DOHH2 (cell line): ENCODE measurements around the gene EIF3F.

ENCODE experiments used
- H3F3A ChIP-seq: fragments of 200-600 bp; sonication (generic), shearing (Covaris generic); 2 replicates; pipeline ENCODE4 v1.6.0; 2016; ENCODE audit warnings: antibody characterized with exemption, mild to moderate bottlenecking; ENCODE audit not compliant: control insufficient read depth, insufficient read depth
- H3K27ac ChIP-seq: fragments of 200-600 bp; sonication (generic); 2 replicates; pipeline ENCODE4 v1.5.1; 2014; ENCODE audit warnings: low read depth, mild to moderate bottlenecking, low read length, moderate library complexity
- H3K27me3 ChIP-seq: fragments of 200-600 bp; sonication (generic); 2 replicates; pipeline ENCODE4 v1.6.1; 2014; ENCODE audit warnings: mild to moderate bottlenecking, low read length, mixed read lengths; ENCODE audit not compliant: control insufficient read depth
- H3K36me3 ChIP-seq: fragments of 200-600 bp; sonication (generic); 2 replicates; pipeline ENCODE4 v1.6.1; 2014; ENCODE audit warnings: mild to moderate bottlenecking, low read length, moderate library complexity, mixed read lengths; ENCODE audit not compliant: control insufficient read depth
- H3K4me1 ChIP-seq: fragments of 200-600 bp; sonication (generic); 2 replicates; pipeline ENCODE4 v1.6.1; 2014; ENCODE audit warnings: mild to moderate bottlenecking, low read length, mixed read lengths; ENCODE audit not compliant: control insufficient read depth
- H3K4me2 ChIP-seq: fragments of 200-600 bp; sonication (generic); 2 replicates; pipeline ENCODE4 v1.6.0; 2014; ENCODE audit warnings: mild to moderate bottlenecking, low read length, moderate library complexity
- H3K4me3 ChIP-seq: fragments of 200-600 bp; sonication (generic); 2 replicates; pipeline ENCODE4 v1.5.1; 2014; ENCODE audit warnings: mild to moderate bottlenecking, low read length, mixed read lengths
- H3K79me2 ChIP-seq: fragments of 200-600 bp; sonication (generic); 2 replicates; pipeline ENCODE4 v1.6.1; 2014; ENCODE audit warnings: mild to moderate bottlenecking, low read length, mixed read lengths; ENCODE audit not compliant: control insufficient read depth
- H3K9me2 ChIP-seq: fragments of 200-600 bp; sonication (generic); replicated peaks from 2 replicates; pipeline ENCODE4 v1.6.1; 2014; ENCODE audit warnings: mild to moderate bottlenecking, low read length, mixed read lengths; ENCODE audit not compliant: control insufficient read depth
- H3K9me3 ChIP-seq: fragments of 200-600 bp; sonication (generic); 2 replicates; pipeline ENCODE4 v1.6.1; 2014; ENCODE audit warnings: antibody characterized with exemption, low read length, mixed read lengths; ENCODE audit not compliant: control insufficient read depth, insufficient read depth
- H4K20me1 ChIP-seq: fragments of 200-600 bp; sonication (generic); 2 replicates; pipeline ENCODE4 v1.6.0; 2014; ENCODE audit warnings: low read depth, mild to moderate bottlenecking, antibody characterized with exemption, low read length, moderate library complexity; ENCODE audit not compliant: control insufficient read depth, insufficient read depth
- CTCF ChIP-seq: fragments of 200-600 bp; sonication (generic); IDR thresholded peaks from one replicate; pipeline ENCODE4 v1.5.1; 2014; ENCODE audit warnings: antibody characterized with exemption, mild to moderate bottlenecking, low read depth, low read length; ENCODE audit not compliant: poor library complexity, severe bottlenecking
- EZH2phosphoT487 ChIP-seq: fragments of 200-600 bp; sonication (generic); IDR thresholded peaks from 2 replicates; pipeline ENCODE4 v1.6.1; 2017; ENCODE audit warnings: borderline replicate concordance, mild to moderate bottlenecking, antibody characterized with exemption, low read length, moderate library complexity, mixed read lengths

EIF3F gene

GRCh38 chr11:8020244-8020597, 33.1 kb downstream of the EIF3F start:
- Histone ChIP-seq H3K4me3 (no peak overlapping the region), H3K9me3 (no peaks in the 10 kb centered on the region)

DNA sequence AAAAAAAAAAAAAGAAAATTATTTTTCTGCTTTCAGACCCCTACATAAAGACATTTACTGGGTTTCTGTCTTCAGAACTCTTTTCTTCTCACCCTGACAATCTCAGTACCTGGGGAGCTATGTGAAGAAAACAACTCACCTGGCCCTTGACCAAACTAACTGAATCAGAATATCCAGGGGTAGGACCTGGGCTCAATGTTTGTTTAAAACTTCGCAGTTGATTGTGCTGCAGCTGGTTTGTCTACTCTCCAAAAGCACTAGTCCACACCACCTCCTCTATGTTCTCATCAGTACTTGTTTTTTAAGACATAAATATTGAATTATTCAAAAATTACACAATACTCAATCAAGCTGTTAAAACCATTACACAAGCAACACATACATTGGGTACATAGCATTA, 34.8 kb downstream of the EIF3F start:
- H4K20me1 ChIP-seq = no peaks in the 10 kb centered on the region
- no peaks in the 10 kb centered on the region for H3K79me2 ChIP-seq
- no peak overlapping the region for H3K4me3 ChIP-seq
- no peak overlapping the region for H3K27ac ChIP-seq
- no peaks in the 10 kb centered on the region for H3K4me1 ChIP-seq
- H3K9me3 ChIP-seq = no peaks in the 10 kb centered on the region
- no peaks in the 10 kb centered on the region for H3K9me2 ChIP-seq
- no peaks in the 10 kb centered on the region for H3K36me3 ChIP-seq
- no peak overlapping the region for H3K4me2 ChIP-seq
- TF ChIP-seq EZH2phosphoT487 = no peak
- TF ChIP-seq CTCF = no peak
- H3K27me3 ChIP-seq = peaks cover 48% of the 10 kb centered on the region
- H3F3A ChIP-seq = no peaks in the 10 kb centered on the region

More at GRCh38 chr11:8020244-8020597, 33.1 kb downstream of the EIF3F start:
- Histone ChIP-seq H3K27me3 (peaks cover 44% of the 10 kb centered on the region), H3K79me2 (no peaks in the 10 kb centered on the region), H3F3A (no peaks in the 10 kb centered on the region), H3K4me2 (no peak overlapping the region), H3K27ac (no peak overlapping the region), H3K4me1 (no peaks in the 10 kb centered on the region), H3K9me2 (no peaks in the 10 kb centered on the region), H3K36me3 (no peaks in the 10 kb centered on the region), H4K20me1 (no peaks in the 10 kb centered on the region)
- no peak for TF ChIP-seq CTCF
- no peak for TF ChIP-seq EZH2phosphoT487

GRCh38 chr11:8022876-8023275, 35.7 kb downstream of the EIF3F start:
- Histone ChIP-seq H3K9me2 (no peaks in the 10 kb centered on the region), H3F3A (no peaks in the 10 kb centered on the region), H3K27ac (no peak overlapping the region), H3K4me1 (no peaks in the 10 kb centered on the region), H3K27me3 (peaks cover 44% of the 10 kb centered on the region), H3K4me2 (no peak overlapping the region), H3K9me3 (no peaks in the 10 kb centered on the region), H4K20me1 (no peaks in the 10 kb centered on the region), H3K79me2 (no peaks in the 10 kb centered on the region), H3K36me3 (no peaks in the 10 kb centered on the region), H3K4me3 (no peak overlapping the region)
- no peak for TF ChIP-seq CTCF
- no peak for TF ChIP-seq EZH2phosphoT487
